GM12878 (cell line): Measurements from ENCODE around the gene PTPN21. TPM values are rescaled to one million over a fixed set of nuclear protein-coding genes. Genes with fewer than 3 reads are reported as not detected.

Experiments used
- ATAC-seq: fragments of 200-7000 bp; cut with Tn5 transposase; 3 replicates; pipeline ENCODE4 v1.9.1; 2020; ENCODE audit warnings: mild to moderate bottlenecking, moderate library complexity
- BruUV-seq: library from RNA; stranded (reverse); fragments of 400-500 nt; replicated peaks from 2 replicates; lab custom pipeline; 2021; lab: Mats Ljungman, UMichigan
- CTCF ChIA-PET: fragments of 300-600 bp; sonication (Branson Sonifier 250); formaldehyde crosslinking; extraction: SDS; loops from one replicate; lab custom pipeline; 2021; ENCODE audit warnings: inconsistent platforms; lab: Yijun Ruan, JAX
- POLR2A ChIA-PET: fragments of 350-600 bp; formaldehyde crosslinking; extraction: SDS; loops from one replicate; lab custom pipeline; 2021; ENCODE audit warnings: inconsistent platforms; lab: Charles Lee
- RAD21 ChIA-PET: fragments of 300-600 bp; sonication (Branson Sonifier 250); formaldehyde crosslinking; loops from one replicate; lab custom pipeline; 2023; ENCODE audit warnings: antibody characterized with exemption; ENCODE audit not compliant: unreplicated experiment; lab: Charles Lee
- SMC1A ChIA-PET: fragments of 300-600 bp; sonication (Branson Sonifier 250); formaldehyde crosslinking; loops from one replicate; lab custom pipeline; 2023; ENCODE audit not compliant: unreplicated experiment, uncharacterized antibody; lab: Charles Lee
- DNase-seq: peaks from one replicate; pipeline ENCODE4 v3.0.0-alpha.2; 2011; ENCODE audit warnings: low read depth, low spot score
- FAIRE-seq: peaks from 3 replicates; lab custom pipeline; 2011; peaks lifted over from hg19 to GRCh38; lab: Jason Lieb, UNC
- H2AFZ ChIP-seq: 2 replicates; pipeline ENCODE4 v1.6.0; 2011; ENCODE audit warnings: low read depth, low read length, control low read depth; ENCODE audit not compliant: control insufficient read depth
- H3K27ac ChIP-seq: 2 replicates; pipeline ENCODE4 v1.5.1; 2011; ENCODE audit warnings: control low read depth; ENCODE audit not compliant: control insufficient read depth, insufficient read depth
- H3K27me3 ChIP-seq, 2 experiments: replicated peaks in 1 of 2; 2 replicates each; pipeline versions ENCODE4 v1.6.0 to v1.6.1; 2011; ENCODE audit warnings: low read length in 1 of 2; ENCODE audit not compliant: control insufficient read depth in 2 of 2, insufficient read depth in 2 of 2
- H3K36me3 ChIP-seq, 2 experiments: 2 replicates each; pipeline ENCODE4 v1.5.1; 2011; ENCODE audit warnings: low read length in 1 of 2; ENCODE audit not compliant: control insufficient read depth in 2 of 2, insufficient read depth in 2 of 2
- H3K4me1 ChIP-seq: 2 replicates; pipeline ENCODE4 v1.6.1; 2011; ENCODE audit warnings: mild to moderate bottlenecking, low read length, moderate library complexity, mixed read lengths; ENCODE audit not compliant: control insufficient read depth, insufficient read depth
- H3K4me2 ChIP-seq: 2 replicates; pipeline ENCODE4 v1.6.0; 2011; ENCODE audit warnings: control low read depth; ENCODE audit not compliant: control insufficient read depth, insufficient read depth
- H3K4me3 ChIP-seq: fragments of 200-600 bp; sonication (generic); 2 replicates; pipeline ENCODE4 v1.5.1; 2016
- H3K79me2 ChIP-seq: 2 replicates; pipeline ENCODE4 v1.6.0; 2011; ENCODE audit warnings: low read length; ENCODE audit not compliant: control insufficient read depth, insufficient read depth
- H3K9ac ChIP-seq: 2 replicates; pipeline ENCODE4 v1.8.0; 2011; ENCODE audit warnings: low read length, control low read depth, mixed read lengths; ENCODE audit not compliant: control insufficient read depth, insufficient read depth
- H3K9me3 ChIP-seq: replicated peaks from 3 replicates; pipeline ENCODE4 v1.5.1; 2011; ENCODE audit warnings: mild to moderate bottlenecking, low read length; ENCODE audit not compliant: control insufficient read depth, insufficient read depth
- H4K20me1 ChIP-seq: 2 replicates; pipeline ENCODE4 v1.6.0; 2011; ENCODE audit not compliant: control insufficient read depth, insufficient read depth
- ATF7 ChIP-seq: fragments of 450-650 bp; IDR thresholded peaks from 2 replicates; pipeline ENCODE4 v1.6.1; 2016; ENCODE audit warnings: low read depth, mild to moderate bottlenecking
- BRCA1 ChIP-seq: IDR thresholded peaks from 2 replicates; pipeline ENCODE4 v1.6.1; 2011; ENCODE audit warnings: low read depth, low read length, improper control_type of control experiment
- FOS ChIP-seq: IDR thresholded peaks from 3 replicates; pipeline ENCODE4 v1.6.1; 2011; ENCODE audit warnings: borderline replicate concordance; ENCODE audit not compliant: insufficient read length; ENCODE audit errors: extremely low read depth
- HDAC6 ChIP-seq: fragments of 200-600 bp; sonication (generic); IDR thresholded peaks from one replicate; pipeline ENCODE4 v1.8.0; 2017; ENCODE audit warnings: antibody characterized with exemption; ENCODE audit not compliant: unreplicated experiment
- KLF5 ChIP-seq: fragments of 450-650 bp; IDR thresholded peaks from 2 replicates; pipeline ENCODE4 v1.6.1; 2014; ENCODE audit warnings: mild to moderate bottlenecking; ENCODE audit not compliant: partially characterized antibody
- LARP7 ChIP-seq: fragments of 450-650 bp; IDR thresholded peaks from 2 replicates; pipeline ENCODE4 v1.6.1; 2017; ENCODE audit warnings: mild to moderate bottlenecking
- MXI1 ChIP-seq: fragments of 150-350 bp; IDR thresholded peaks from 2 replicates; pipeline ENCODE4 v1.6.1; 2011; ENCODE audit warnings: low read depth, mild to moderate bottlenecking, inconsistent platforms, low read length, improper control_type of control experiment
- NR2F1 ChIP-seq: fragments of 450-650 bp; conservative IDR thresholded peaks from 2 replicates; pipeline ENCODE4 v1.6.1; 2017; ENCODE audit warnings: mild to moderate bottlenecking
- PKNOX1 ChIP-seq: fragments of 450-650 bp; IDR thresholded peaks from 2 replicates; pipeline ENCODE4 v1.6.1; 2016; ENCODE audit warnings: mild to moderate bottlenecking
- POLR2AphosphoS5 ChIP-seq: IDR thresholded peaks from 2 replicates; pipeline ENCODE4 v1.6.1; 2011; ENCODE audit warnings: mild to moderate bottlenecking, low read length, inconsistent platforms
- REST ChIP-seq: IDR thresholded peaks from 2 replicates; pipeline ENCODE4 v1.6.1; 2012; ENCODE audit warnings: mild to moderate bottlenecking, low read depth, low read length
- RUNX3 ChIP-seq: IDR thresholded peaks from 2 replicates; pipeline ENCODE4 v1.6.1; 2012; ENCODE audit warnings: low read length, inconsistent platforms
- SMARCA5 ChIP-seq: fragments of 450-650 bp; IDR thresholded peaks from 2 replicates; pipeline ENCODE4 v1.6.1; 2017; ENCODE audit warnings: mild to moderate bottlenecking
- SP1 ChIP-seq: IDR thresholded peaks from one replicate; pipeline ENCODE4 v1.6.1; 2011; ENCODE audit warnings: low read depth, low read length
- STAT3 ChIP-seq: IDR thresholded peaks from 2 replicates; pipeline ENCODE4 v1.6.1; 2011; ENCODE audit warnings: low read depth, low read length, improper control_type of control experiment
- TCF3 ChIP-seq: IDR thresholded peaks from 2 replicates; pipeline ENCODE4 v1.6.1; 2012; ENCODE audit warnings: low read depth, mild to moderate bottlenecking, low read length, borderline replicate concordance; ENCODE audit not compliant: insufficient read depth
- ZNF217 ChIP-seq: fragments of 450-650 bp; IDR thresholded peaks from 2 replicates; pipeline ENCODE4 v1.6.1; 2017; ENCODE audit warnings: antibody characterized with exemption, mild to moderate bottlenecking
- WGBS: methylation state at CpG from one replicate; pipeline ENCODE4 v1.1.6; 2016; ENCODE audit warnings: low lambda C conversion rate; ENCODE audit not compliant: insufficient replicate concordance, insufficient coverage; ENCODE audit errors: missing lambda C conversion rate; 5-methylcytosine and 5-hydroxymethylcytosine counted together
- in situ Hi-C: fragments of 300-500 bp; cut with MboI; formaldehyde crosslinking; loops from 9 replicates; pipeline ENCODE4 v1.14.3; 2018; ENCODE audit warnings: mixed read lengths
- intact Hi-C: fragments of 100-400 bp; cut with micrococcal nuclease; formaldehyde crosslinking; loops from one replicate; pipeline ENCODE4 v1.14.2; 2022; ENCODE audit not compliant: unreplicated experiment
- polyA plus RNA-seq, 11 experiments: library from polyadenylated mRNA; depleted of rRNA in 4 of 11; unstranded in 6 of 11; stranded (reverse) in 5 of 11; fragments of >200 nt; fragmentation: Nextera tagmentation in 4 of 11; fragmentation: Illumina TruSeq in 1 of 11; extraction: Ambion mirVana in 4 of 11; extraction: Trizol in 1 of 11; gene quantifications; 1 replicate in 1 of 11; 2 replicates in 10 of 11; pipeline versions ENCODE4 v1.2.1 to v1.2.3, GENCODE V29; 2011 to 2016; ENCODE audit warnings: inconsistent platforms in 2 of 11, missing spikeins in 2 of 11, low read depth in 1 of 11
- total RNA-seq, 4 experiments: library from RNA; depleted of rRNA in 3 of 4; stranded (reverse); fragments of >200 nt in 3 of 4; fragmentation: Illumina TruSeq in 1 of 4; extraction: Trizol in 1 of 4; gene quantifications; 2 replicates each; pipeline versions ENCODE4 v1.2.1 to v1.2.3, GENCODE V29; 2013 to 2021
- TF ChIP-seq, protein P1 (sequence below): IDR thresholded peaks from 2 replicates; pipeline ENCODE4 v1.6.1; 2011; ENCODE audit warnings: borderline replicate concordance, low read depth, mild to moderate bottlenecking, moderate library complexity, mixed read lengths, low read length; ENCODE audit not compliant: insufficient read depth; ENCODE audit errors: extremely low read length
- TF ChIP-seq, protein P2 (sequence below): fragments of 450-650 bp; IDR thresholded peaks from 2 replicates; pipeline ENCODE4 v1.6.1; 2016; ENCODE audit warnings: mild to moderate bottlenecking

Gene PTPN21
- total and polyA plus RNA-seq, 10 of the 15 experiments (the other 5 are each of a cell fraction or from before 2014, with no cell fraction given) = 0.01 to 0.23 (median 0.04) TPM; not detected in 3

DNA sequence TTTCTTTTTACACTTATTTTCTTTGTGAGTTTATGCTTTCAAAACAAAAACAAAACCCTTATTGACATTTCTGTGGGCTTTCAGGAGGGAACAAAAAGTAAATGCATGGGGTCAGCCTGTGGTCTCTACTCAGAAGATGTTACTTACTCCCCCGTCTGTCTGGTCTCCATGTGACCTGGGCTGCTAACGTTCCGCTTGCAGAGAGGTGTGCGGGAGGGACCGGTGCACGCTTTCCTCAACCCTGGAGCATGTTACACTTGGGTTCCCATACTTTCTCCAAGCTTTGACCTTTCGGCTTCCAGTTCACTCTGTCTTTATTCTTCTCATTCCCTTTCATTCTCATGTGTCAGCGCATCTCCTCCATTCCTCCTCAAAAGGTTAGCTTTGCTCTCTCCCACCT is 44.5 kb upstream of the PTPN21 start:
- CTCF ChIA-PET = interaction anchor here (1.1 to 1.2 kb wide), 2 partner anchors 36 to 68 kb away, joined by 3 to 4 read pairs; partner anchors contain the start of gene ZC3H14
- Histone ChIP-seq H3K4me1 (peaks cover 28% of the 10 kb centered on the region), H4K20me1 (no peaks in the 10 kb centered on the region; the same call in 1 of the 2 replicates), H3K79me2 (no peaks in the 10 kb centered on the region), H2AFZ (peak overlapping the region; percentile 84), H3K4me2 (peak overlapping the region; percentile 95), H3K36me3 (peaks cover 8 to 11% of the 10 kb centered on the region in 2 experiments; a peak in 3 of 4 replicates), H3K27me3 (no peaks in the 10 kb centered on the region), H3K9ac (peak overlapping the region; percentile 52), H3K4me3 (peak overlapping the region; percentile 63), H3K27ac (peak overlapping the region; percentile 93), H3K9me3 (no peaks in the 10 kb centered on the region)
- in situ Hi-C loops (no loop called here), intact Hi-C loops (no loop called here)
- 1% methylated on average over 8 of the region's 8 CpGs for WGBS
- SMC1A ChIA-PET = interaction anchor here (0.6 to 2.2 kb wide), 4 partner anchors 14 to 607 kb away, joined by 3 to 7 read pairs (median 4); no protein-coding TSS in a partner anchor
- no peak for DNase-seq
- BruUV-seq = no TSS peak
- RAD21 ChIA-PET = interaction anchor here (0.7 to 1.3 kb wide), 5 partner anchors 14 to 70 kb away, joined by 3 to 7 read pairs (median 3); no protein-coding TSS in a partner anchor
- POLR2A ChIA-PET = interaction anchor here (0.6 kb wide), 1 partner anchor 101 kb away, joined by 3 read pairs; no protein-coding TSS in a partner anchor
- ATAC-seq = peak; percentile 61
- FAIRE-seq = peak; percentile 49
- TF ChIP-seq FOS (no peak), KLF5 (no peak), RUNX3 (peak; percentile 60; the same call in 1 of the 2 replicates), LARP7 (no peak), SP1 (no peak), HDAC6 (no peak), SMARCA5 (peak; percentile 33; the same call in 1 of the 2 replicates), NR2F1 (no peak), STAT3 (no peak), PKNOX1 (no peak), ZNF217 (no peak), MXI1 (0 out of 2 replicates have a peak, but pooled peaks have one; percentile 10), POLR2AphosphoS5 (no peak), BRCA1 (no peak), TCF3 (no peak), ATF7 (no peak), REST (no peak)
- TF ChIP-seq, protein P1, sequence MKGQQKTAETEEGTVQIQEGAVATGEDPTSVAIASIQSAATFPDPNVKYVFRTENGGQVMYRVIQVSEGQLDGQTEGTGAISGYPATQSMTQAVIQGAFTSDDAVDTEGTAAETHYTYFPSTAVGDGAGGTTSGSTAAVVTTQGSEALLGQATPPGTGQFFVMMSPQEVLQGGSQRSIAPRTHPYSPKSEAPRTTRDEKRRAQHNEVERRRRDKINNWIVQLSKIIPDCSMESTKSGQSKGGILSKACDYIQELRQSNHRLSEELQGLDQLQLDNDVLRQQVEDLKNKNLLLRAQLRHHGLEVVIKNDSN = peak; percentile 49
- TF ChIP-seq, protein P2, sequence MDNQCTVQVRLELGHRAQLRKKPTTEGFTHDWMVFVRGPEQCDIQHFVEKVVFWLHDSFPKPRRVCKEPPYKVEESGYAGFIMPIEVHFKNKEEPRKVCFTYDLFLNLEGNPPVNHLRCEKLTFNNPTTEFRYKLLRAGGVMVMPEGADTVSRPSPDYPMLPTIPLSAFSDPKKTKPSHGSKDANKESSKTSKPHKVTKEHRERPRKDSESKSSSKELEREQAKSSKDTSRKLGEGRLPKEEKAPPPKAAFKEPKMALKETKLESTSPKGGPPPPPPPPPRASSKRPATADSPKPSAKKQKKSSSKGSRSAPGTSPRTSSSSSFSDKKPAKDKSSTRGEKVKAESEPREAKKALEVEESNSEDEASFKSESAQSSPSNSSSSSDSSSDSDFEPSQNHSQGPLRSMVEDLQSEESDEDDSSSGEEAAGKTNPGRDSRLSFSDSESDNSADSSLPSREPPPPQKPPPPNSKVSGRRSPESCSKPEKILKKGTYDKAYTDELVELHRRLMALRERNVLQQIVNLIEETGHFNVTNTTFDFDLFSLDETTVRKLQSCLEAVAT = no peak
